ENCODE data around the gene PUS7L. TPM values are rescaled to one million over a fixed set of nuclear protein-coding genes. Genes with fewer than 3 reads are reported as not detected.

Gene PUS7L
- total and polyA plus RNA-seq, 2 of the 13 experiments (the other 11 are each of a cell fraction or from before 2014, with no cell fraction given), result 6.5 to 37.6 TPM

- TF ChIP-seq, protein P1, sequence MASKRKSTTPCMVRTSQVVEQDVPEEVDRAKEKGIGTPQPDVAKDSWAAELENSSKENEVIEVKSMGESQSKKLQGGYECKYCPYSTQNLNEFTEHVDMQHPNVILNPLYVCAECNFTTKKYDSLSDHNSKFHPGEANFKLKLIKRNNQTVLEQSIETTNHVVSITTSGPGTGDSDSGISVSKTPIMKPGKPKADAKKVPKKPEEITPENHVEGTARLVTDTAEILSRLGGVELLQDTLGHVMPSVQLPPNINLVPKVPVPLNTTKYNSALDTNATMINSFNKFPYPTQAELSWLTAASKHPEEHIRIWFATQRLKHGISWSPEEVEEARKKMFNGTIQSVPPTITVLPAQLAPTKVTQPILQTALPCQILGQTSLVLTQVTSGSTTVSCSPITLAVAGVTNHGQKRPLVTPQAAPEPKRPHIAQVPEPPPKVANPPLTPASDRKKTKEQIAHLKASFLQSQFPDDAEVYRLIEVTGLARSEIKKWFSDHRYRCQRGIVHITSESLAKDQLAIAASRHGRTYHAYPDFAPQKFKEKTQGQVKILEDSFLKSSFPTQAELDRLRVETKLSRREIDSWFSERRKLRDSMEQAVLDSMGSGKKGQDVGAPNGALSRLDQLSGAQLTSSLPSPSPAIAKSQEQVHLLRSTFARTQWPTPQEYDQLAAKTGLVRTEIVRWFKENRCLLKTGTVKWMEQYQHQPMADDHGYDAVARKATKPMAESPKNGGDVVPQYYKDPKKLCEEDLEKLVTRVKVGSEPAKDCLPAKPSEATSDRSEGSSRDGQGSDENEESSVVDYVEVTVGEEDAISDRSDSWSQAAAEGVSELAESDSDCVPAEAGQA (IDR thresholded peaks at IDR 0.05; ENCODE audit: low read depth), result peak; percentile 64; the same call in 1 of the 2 replicates
- TF ChIP-seq, protein P1 (CRISPR knock-in tag; IDR thresholded peaks at IDR 0.05; ENCODE audit: borderline replicate concordance), result no peak
- no peak for TF ChIP-seq ZNF235 (CRISPR knock-in tag; IDR thresholded peaks at IDR 0.05; ENCODE audit: borderline replicate concordance)
- TF ChIP-seq SIN3A (IDR thresholded peaks at IDR 0.05; ENCODE audit: borderline replicate concordance, low read depth, low read length), result peak; percentile 46; the same call in 1 of the 2 replicates
- TF ChIP-seq ZNF770 (CRISPR knock-in tag; IDR thresholded peaks at IDR 0.05), result peak; percentile 80
- TF ChIP-seq ZBTB8A (CRISPR knock-in tag; IDR thresholded peaks at IDR 0.05; ENCODE audit: borderline replicate concordance, low read depth), result no peak
- no peak for TF ChIP-seq ZBTB43 (CRISPR knock-in tag; conservative IDR thresholded peaks at IDR 0.05)
- no peak for TF ChIP-seq MAF1 (CRISPR knock-in tag; IDR thresholded peaks at IDR 0.05; ENCODE audit: borderline replicate concordance)
- no peak for TF ChIP-seq ZNF496 (CRISPR knock-in tag; IDR thresholded peaks at IDR 0.05; ENCODE audit: insufficient replicate concordance)
- no peak; the same call in 1 of the 2 replicates for TF ChIP-seq ZNF451 (CRISPR knock-in tag; IDR thresholded peaks at IDR 0.05)
- peak; percentile 68; the same call in 1 of the 2 replicates for TF ChIP-seq GATAD1 (CRISPR knock-in tag; IDR thresholded peaks at IDR 0.05)
- TF ChIP-seq, protein P2, sequence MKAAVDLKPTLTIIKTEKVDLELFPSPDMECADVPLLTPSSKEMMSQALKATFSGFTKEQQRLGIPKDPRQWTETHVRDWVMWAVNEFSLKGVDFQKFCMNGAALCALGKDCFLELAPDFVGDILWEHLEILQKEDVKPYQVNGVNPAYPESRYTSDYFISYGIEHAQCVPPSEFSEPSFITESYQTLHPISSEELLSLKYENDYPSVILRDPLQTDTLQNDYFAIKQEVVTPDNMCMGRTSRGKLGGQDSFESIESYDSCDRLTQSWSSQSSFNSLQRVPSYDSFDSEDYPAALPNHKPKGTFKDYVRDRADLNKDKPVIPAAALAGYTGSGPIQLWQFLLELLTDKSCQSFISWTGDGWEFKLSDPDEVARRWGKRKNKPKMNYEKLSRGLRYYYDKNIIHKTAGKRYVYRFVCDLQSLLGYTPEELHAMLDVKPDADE (CRISPR knock-in tag; IDR thresholded peaks at IDR 0.05), result no peak
These were observed at the start of gene PUS7L, which contains the start of gene IRAK4 (continued) for GRCh38 chr12:43758728-43759563.

Data from HepG2 (cell line).